ENCODE results near the gene ZSCAN9.

DNA sequence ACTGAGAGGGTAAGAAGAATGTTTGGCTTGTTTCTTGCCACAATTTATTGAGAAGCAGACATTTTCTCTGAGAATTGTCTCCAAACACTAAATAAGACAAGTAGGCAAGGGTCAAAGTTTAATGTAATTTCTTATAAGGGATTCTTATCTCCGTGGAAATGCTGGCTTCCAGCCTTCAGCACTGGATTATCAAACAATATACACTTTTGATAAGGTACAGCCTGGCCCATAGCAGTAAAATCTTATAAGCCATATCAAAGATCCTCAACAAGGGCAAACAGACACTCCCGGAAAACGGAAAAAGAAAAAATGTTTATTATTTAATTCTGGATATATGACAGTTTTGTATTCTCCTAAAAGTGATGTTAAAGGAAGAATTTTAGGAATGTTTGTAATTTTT lies 18.5 kb upstream of the ZSCAN9 start:
- TF ChIP-seq, protein P1, sequence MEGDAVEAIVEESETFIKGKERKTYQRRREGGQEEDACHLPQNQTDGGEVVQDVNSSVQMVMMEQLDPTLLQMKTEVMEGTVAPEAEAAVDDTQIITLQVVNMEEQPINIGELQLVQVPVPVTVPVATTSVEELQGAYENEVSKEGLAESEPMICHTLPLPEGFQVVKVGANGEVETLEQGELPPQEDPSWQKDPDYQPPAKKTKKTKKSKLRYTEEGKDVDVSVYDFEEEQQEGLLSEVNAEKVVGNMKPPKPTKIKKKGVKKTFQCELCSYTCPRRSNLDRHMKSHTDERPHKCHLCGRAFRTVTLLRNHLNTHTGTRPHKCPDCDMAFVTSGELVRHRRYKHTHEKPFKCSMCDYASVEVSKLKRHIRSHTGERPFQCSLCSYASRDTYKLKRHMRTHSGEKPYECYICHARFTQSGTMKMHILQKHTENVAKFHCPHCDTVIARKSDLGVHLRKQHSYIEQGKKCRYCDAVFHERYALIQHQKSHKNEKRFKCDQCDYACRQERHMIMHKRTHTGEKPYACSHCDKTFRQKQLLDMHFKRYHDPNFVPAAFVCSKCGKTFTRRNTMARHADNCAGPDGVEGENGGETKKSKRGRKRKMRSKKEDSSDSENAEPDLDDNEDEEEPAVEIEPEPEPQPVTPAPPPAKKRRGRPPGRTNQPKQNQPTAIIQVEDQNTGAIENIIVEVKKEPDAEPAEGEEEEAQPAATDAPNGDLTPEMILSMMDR (IDR thresholded peaks at IDR 0.05; ENCODE audit: poor library complexity): no peak
- TF ChIP-seq EZH2phosphoT487 (IDR thresholded peaks at IDR 0.05; ENCODE audit: low read depth, severe bottlenecking, unreplicated experiment): no peak
- TF ChIP-seq EZH2 (IDR thresholded peaks at IDR 0.05; ENCODE audit: borderline replicate concordance): no peak
